ENCODE results near the gene PIP4K2A. TPM values are rescaled to one million over a fixed set of nuclear protein-coding genes. Genes with fewer than 3 reads are reported as not detected.

The PIP4K2A gene
- total RNA-seq, 2 donors from 2014 or later: 15.0 to 17.8 TPM

DNA sequence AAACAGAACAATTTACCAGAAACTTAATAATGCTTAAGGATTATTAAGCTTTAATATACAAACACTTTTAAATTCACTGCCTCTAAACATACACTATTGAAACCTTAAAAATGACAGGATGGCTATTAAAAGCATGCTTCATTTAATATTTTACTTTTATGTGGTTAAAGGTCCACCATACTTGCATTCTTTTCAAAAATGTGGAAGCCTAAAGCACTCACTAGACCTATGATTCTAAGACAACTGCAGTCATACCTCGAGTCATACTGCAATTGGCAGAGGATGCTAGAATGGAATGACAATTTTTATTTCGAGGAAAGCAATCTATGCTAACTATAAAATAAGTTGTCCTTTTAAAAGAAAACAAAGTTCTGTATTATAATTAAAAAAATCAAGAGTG lies 85.3 kb downstream of the PIP4K2A start:
- H3K36me3 Mint-ChIP-seq (ENCODE audit: low read depth): no peaks in the 10 kb centered on the region
- H3K27ac Mint-ChIP-seq: no peak overlapping the region
- H3K9me3 Mint-ChIP-seq: no peaks in the 10 kb centered on the region
- Histone ChIP-seq H3K36me3 (ENCODE audit: control insufficient read depth, insufficient read depth, low read length) (no peaks in the 10 kb centered on the region), H3K27ac (ENCODE audit: low read depth, low read length) (no peak overlapping the region), H3K27me3 (ENCODE audit: control insufficient read depth, insufficient read depth, low read length, poor library complexity, severe bottlenecking) (no peaks in the 10 kb centered on the region), H3K4me1 (ENCODE audit: control insufficient read depth, insufficient read depth, low read length) (peaks cover 4% of the 10 kb centered on the region), H3K4me3 (ENCODE audit: low read length) (no peak overlapping the region), H3K9me3 (ENCODE audit: control insufficient read depth, low read length) (no peaks in the 10 kb centered on the region), H3K9ac (ENCODE audit: extremely low read depth, low read length, poor library complexity, severe bottlenecking) (no peak overlapping the region)
- no peak overlapping the region for H3K4me3 Mint-ChIP-seq
- no peak for DNase-seq
- TF ChIP-seq, protein P1, sequence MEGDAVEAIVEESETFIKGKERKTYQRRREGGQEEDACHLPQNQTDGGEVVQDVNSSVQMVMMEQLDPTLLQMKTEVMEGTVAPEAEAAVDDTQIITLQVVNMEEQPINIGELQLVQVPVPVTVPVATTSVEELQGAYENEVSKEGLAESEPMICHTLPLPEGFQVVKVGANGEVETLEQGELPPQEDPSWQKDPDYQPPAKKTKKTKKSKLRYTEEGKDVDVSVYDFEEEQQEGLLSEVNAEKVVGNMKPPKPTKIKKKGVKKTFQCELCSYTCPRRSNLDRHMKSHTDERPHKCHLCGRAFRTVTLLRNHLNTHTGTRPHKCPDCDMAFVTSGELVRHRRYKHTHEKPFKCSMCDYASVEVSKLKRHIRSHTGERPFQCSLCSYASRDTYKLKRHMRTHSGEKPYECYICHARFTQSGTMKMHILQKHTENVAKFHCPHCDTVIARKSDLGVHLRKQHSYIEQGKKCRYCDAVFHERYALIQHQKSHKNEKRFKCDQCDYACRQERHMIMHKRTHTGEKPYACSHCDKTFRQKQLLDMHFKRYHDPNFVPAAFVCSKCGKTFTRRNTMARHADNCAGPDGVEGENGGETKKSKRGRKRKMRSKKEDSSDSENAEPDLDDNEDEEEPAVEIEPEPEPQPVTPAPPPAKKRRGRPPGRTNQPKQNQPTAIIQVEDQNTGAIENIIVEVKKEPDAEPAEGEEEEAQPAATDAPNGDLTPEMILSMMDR (conservative IDR thresholded peaks at IDR 0.05): no peak
- 100% methylated on average over 2 of the region's 2 CpGs; no CpG with 5 or more reads in 1 of the 2 experiments for WGBS, 2 experiments (ENCODE audit: insufficient coverage in 1 of 2, insufficient read length in 1 of 2)
- H3K4me1 Mint-ChIP-seq: peaks cover 52% of the 10 kb centered on the region
- H3K27me3 Mint-ChIP-seq (ENCODE audit: insufficient read depth): no peaks in the 10 kb centered on the region

DNA sequence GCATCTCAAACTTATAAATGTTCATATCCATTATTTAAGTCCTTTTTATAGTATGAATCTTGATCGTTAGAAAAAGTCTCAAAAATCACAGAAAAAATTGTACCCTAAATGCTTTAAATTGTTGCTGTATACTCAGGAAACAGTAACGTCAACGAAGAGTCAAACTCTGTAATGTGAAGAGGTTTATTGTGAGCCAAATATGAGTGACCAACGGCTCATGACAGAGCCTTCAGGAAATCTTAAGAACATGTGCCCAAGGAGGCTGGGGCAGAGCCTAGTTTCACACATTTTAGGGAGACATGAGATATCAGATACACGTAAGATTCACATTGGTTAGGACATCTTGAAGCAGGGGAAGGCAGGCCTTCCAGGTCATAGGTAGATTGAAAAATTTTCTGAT lies 86.1 kb downstream of the PIP4K2A start:
- Histone ChIP-seq H3K4me1 (ENCODE audit: control insufficient read depth, insufficient read depth, low read length) (peaks cover 4% of the 10 kb centered on the region), H3K36me3 (ENCODE audit: control insufficient read depth, insufficient read depth, low read length) (no peaks in the 10 kb centered on the region), H3K27me3 (ENCODE audit: control insufficient read depth, insufficient read depth, low read length, poor library complexity, severe bottlenecking) (no peaks in the 10 kb centered on the region), H3K9me3 (ENCODE audit: control insufficient read depth, low read length) (no peaks in the 10 kb centered on the region), H3K9ac (ENCODE audit: extremely low read depth, low read length, poor library complexity, severe bottlenecking) (no peak overlapping the region), H3K4me3 (ENCODE audit: low read length) (no peak overlapping the region), H3K27ac (ENCODE audit: low read depth, low read length) (no peak overlapping the region)
- H3K4me3 Mint-ChIP-seq: no peak overlapping the region
- H3K36me3 Mint-ChIP-seq (ENCODE audit: low read depth): no peaks in the 10 kb centered on the region
- TF ChIP-seq, protein P1 (conservative IDR thresholded peaks at IDR 0.05): no peak
- H3K4me1 Mint-ChIP-seq: peaks cover 59% of the 10 kb centered on the region
- no peaks in the 10 kb centered on the region for H3K27me3 Mint-ChIP-seq (ENCODE audit: insufficient read depth)
- no peaks in the 10 kb centered on the region for H3K9me3 Mint-ChIP-seq
- no peak overlapping the region for H3K27ac Mint-ChIP-seq
- 93 to 97% methylated on average over 4 to 5 of the region's 5 CpGs for WGBS, 2 experiments (ENCODE audit: insufficient coverage in 1 of 2, insufficient read length in 1 of 2)
- DNase-seq: no peak

DNA sequence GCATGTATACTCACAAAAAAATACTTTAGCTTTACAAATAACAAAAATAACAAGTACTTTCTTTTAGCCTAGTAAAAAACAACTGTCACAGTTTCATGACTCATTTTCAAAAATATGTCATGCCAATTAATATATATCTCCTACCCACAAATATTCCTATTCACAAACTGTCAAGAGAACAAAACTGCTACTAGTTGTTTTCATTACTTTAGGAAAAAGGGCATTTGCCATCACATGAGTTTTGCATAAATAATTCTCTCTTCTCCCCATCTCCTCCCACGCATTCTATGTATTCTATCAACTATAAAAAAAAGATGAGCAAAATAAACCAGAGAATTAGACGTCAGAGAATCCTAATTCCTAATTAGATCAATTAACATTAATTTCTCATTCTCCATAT lies 87.6 kb downstream of the PIP4K2A start:
- Mint-ChIP-seq H3K9me3 (no peaks in the 10 kb centered on the region), H3K4me1 (peaks cover 60% of the 10 kb centered on the region), H3K4me3 (no peak overlapping the region), H3K27me3 (ENCODE audit: insufficient read depth) (no peaks in the 10 kb centered on the region), H3K36me3 (ENCODE audit: low read depth) (no peaks in the 10 kb centered on the region), H3K27ac (no peak overlapping the region)
- Histone ChIP-seq H3K27me3 (ENCODE audit: control insufficient read depth, insufficient read depth, low read length, poor library complexity, severe bottlenecking) (no peaks in the 10 kb centered on the region), H3K9me3 (ENCODE audit: control insufficient read depth, low read length) (no peaks in the 10 kb centered on the region), H3K4me3 (ENCODE audit: low read length) (no peak overlapping the region), H3K9ac (ENCODE audit: extremely low read depth, low read length, poor library complexity, severe bottlenecking) (no peak overlapping the region), H3K36me3 (ENCODE audit: control insufficient read depth, insufficient read depth, low read length) (no peaks in the 10 kb centered on the region), H3K27ac (ENCODE audit: low read depth, low read length) (no peak overlapping the region), H3K4me1 (ENCODE audit: control insufficient read depth, insufficient read depth, low read length) (peaks cover 4% of the 10 kb centered on the region)
- 93% methylated on average over 2 of the region's 2 CpGs for WGBS, 2 experiments (ENCODE audit: insufficient coverage in 1 of 2, insufficient read length in 1 of 2)
- no peak for DNase-seq
- TF ChIP-seq, protein P1 (conservative IDR thresholded peaks at IDR 0.05): no peak
